ENCODE data around the gene AIP.

GRCh38 chr11:67482827-67483798 is at the start of gene AIP:
- TF ChIP-seq, protein P1, sequence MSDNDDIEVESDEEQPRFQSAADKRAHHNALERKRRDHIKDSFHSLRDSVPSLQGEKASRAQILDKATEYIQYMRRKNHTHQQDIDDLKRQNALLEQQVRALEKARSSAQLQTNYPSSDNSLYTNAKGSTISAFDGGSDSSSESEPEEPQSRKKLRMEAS (IDR thresholded peaks at IDR 0.05), result peak; percentile 100
- 0 out of 6 replicates have a peak, but pooled peaks of 1 of the 3 experiments have one; percentile 11 for TF ChIP-seq CTCF (IDR thresholded peaks at IDR 0.05 in 2 of 3, conservative IDR thresholded peaks at IDR 0.05 in 1 of 3; ENCODE audit: borderline replicate concordance in 1 of 3, insufficient read depth in 1 of 3, low read depth in 2 of 3, low read length in 2 of 3)
- no peak; the same call in 1 of the 2 replicates for TF ChIP-seq ELF1 (IDR thresholded peaks at IDR 0.05; ENCODE audit: borderline replicate concordance, low read depth)
- TF ChIP-seq SIN3A (IDR thresholded peaks at IDR 0.05; ENCODE audit: low read depth), result no peak
- no peak for TF ChIP-seq RAD21 (IDR thresholded peaks at IDR 0.05; ENCODE audit: low read depth)
- TF ChIP-seq POLR2A (IDR thresholded peaks at IDR 0.05; ENCODE audit: borderline replicate concordance, extremely low read depth, insufficient read depth, insufficient read length), result no peak
- TF ChIP-seq EZH2 (IDR thresholded peaks at IDR 0.05), result no peak
- TF ChIP-seq EZH2phosphoT487 (IDR thresholded peaks at IDR 0.05; ENCODE audit: borderline replicate concordance), result no peak

Data from HCT116 (cell line).